Germinal center (tissue), 1 donor: Measurements from ENCODE around the gene FBXO31.

ENCODE experiments used
- DNase-seq: peaks from one replicate; pipeline ENCODE4 v3.0.0; 2012; ENCODE audit warnings: mixed read lengths, low spot score

The FBXO31 gene

DNA sequence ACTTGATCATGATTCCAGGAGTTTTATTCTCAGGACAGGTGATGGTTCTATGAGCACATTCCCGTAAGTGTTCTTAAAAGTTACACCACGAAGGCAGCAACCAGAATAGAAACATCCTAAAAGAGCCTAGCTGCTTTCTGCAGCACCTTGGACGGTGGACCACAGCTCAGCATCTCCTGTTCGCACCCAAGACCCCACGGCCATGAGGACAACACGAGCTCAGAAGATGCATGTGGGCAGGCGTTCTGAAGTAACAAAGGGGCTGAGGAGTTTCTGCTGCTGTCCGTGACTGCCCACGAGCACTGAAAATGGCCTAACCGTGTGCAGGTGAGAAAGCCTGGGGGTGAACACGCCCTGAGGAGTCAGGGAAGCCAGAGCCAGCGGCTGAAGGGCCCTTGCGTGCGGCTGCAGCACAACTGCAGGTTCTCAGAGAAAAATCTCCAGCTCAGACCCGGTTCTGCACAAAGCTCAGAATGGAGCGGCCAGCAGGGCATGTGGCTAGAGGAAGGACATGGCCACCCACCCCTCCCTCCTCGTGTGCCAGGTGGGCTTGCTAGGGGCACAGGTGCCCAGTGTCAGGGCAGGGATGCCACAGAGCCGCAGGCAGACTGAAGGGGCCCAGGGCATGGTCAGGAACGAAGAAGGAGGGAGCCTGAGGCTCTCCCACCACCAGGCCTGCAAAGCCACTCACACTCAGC lies 55.6 kb downstream of the FBXO31 start:
- no peak for DNase-seq

DNA sequence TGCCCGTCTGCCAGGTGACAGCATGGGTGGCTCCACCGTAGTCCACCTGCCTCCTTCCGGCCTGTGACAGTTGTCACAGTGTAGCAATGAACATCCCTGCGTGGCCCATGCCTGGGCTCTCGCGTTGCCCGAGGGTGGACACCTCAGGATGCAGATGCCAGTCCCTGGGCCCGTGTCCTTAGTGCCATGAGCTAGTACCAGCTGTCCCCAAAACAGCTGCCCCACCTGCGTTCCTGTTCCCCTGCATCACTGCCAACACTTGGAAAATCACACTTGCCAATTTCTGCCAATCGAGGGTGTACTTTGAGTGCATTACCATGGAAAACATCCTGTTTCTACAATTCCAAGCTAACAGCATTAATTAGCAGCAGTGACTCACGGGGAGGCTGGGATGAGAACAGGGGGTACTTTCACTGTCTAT lies 57.4 kb downstream of the FBXO31 start:
- no peak for DNase-seq

DNA sequence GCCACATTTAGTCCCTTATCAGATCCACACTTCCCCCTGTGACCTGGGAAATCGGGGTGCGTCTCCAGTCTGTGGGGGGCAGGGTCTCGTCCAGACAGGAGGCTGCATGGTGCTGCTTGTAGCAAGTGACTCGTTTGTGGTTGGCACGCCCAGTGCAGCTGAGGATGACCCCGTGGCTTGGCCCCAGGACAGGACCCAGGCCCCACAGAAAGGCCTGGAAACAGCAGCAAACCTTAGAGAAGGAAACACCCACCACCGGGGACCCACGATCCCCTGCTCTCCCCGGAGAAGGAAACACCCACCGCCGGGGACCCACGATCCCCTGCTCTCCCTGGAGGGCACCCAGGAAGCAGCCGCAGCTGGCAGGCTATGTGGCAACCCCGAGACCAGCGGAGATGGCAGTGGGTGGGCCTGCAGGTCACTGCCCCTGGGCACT lies 58.1 kb downstream of the FBXO31 start:
- DNase-seq: no peak

DNA sequence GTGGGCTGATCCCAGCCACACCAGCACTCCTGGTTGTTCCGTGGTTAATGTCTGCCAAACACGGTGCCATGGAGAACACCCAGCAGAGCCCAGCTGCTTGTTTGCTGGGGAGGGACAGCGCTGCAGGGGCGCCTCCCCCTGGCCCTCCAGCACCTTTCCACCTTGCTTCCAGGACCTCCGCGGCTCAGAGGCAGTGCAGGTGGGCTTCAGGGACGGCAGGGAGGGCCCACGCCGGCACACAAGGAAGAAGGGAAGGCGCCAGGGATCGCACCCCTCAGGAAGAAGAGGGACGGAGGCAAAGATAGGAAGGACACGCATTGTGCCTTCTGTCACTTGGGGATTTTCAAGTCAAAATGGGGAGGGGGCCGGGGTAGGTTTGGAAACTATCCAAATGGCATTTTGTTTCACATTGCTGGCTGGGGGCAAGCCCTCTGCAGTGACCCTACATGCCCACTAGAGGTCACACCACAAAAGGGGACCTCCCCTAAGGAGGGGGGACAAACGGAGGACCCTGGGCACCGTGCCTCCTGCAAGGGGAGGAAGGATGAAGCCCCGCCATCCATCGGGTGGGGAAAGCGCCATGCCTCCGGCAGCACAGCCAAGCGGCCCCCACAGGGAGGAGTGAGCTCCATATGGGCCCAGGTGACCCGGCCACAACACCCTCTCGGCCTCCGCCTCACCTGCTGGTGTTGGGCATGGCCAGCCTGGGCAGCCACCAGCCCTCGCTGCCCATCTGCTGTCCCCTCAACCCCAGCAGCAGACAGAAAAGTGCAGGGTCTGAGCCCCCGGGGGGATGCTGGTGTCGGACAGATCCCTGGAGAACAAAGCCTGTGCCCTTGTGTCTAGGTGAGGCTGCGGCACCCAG lies 58.9 kb downstream of the FBXO31 start:
- peak; percentile 78 for DNase-seq

DNA sequence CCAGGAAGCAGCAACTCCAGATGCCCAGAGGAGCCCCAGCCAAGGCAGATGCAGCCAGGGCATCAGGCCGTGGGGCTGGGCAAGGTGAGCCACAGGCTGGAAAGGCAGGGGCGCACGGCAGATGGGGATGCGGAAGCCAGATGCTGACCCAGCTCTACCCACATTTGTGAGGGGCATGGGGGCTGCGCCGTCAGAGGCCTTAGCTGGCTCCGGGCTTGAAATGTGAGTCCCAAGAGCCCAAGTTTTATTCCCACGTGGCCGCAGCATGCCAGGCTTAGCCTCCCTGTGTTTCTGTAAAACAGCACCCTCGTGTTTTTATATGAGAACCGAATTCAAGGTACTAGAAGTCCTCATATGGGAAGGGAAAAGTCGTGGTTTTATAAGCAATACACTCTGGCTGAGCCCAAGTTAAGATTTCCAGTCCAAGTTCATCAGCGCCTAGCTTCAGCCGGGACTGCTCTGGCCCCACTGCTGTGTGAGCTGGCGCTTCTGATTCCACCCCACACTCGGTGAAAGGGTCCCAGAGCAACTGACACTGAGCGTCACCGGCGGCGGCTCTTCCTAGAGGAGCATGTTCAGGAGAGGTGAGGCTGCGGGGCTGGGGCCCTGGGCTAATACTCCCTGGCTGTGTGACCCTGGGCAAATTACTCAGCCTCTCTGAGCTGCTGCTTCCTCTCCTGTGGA lies 59.7 kb downstream of the FBXO31 start:
- no peak for DNase-seq

DNA sequence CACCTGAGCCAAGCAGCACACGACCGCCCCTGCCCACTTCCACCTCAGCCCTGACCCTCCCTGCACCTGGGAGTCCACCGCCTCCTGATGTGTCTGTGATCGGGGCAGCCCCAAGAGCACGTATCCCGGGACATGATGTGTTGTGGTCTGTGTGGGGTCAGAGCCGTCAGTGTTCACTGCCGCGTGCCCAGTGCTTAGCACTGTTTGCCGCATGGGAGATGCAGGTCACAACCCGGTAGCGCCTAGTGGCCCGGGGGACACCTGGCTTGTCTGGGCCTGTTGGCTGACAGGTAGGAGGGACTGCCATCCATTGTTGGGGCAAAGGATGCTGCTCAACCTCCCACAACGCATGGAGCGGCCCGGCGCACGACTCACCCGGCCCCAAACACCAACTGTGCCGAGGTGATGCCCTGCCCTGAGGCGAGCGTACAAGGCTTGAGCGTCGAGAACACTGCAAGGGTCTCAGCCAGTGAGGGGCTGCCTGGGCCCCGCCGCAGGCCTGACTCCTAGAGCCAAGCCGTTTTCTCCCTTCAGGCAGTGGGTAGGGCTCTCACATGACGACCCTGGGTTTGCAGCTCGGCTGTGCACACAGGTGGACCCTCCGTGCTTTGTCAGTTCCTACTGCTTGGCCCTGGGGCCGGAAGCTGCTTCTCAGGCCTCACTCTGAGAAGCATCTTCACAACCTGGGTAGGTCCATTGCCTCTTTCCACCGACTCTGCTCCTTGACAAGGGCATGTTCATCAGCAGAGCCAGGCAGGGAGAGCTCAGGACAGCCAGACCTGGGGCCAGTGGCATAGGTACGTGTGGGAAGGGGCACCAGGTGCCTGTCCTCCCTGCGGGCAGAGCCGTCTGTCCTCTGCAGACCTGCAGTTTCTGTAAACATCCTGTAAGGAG lies 60.5 kb downstream of the FBXO31 start:
- DNase-seq: no peak

DNA sequence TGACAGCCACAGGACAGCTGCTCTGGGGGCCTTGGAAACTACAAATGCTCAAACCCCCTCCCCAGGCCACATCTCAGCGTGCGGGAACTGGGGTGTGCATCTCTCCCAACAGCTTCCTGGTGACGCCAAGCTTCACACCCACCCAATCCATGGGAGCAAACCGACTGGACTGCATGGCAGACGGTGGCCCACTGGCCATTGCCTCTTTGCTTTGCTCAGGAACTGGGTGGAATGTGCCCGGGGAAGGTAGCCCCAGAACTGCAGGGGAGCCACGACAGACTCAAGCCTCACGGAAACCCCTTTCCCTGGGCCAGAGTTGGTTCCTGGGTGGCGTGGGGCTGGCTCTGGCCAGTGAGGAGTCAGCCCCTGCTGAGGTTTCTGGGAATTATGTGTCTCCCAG lies 61.2 kb downstream of the FBXO31 start:
- DNase-seq: no peak

DNA sequence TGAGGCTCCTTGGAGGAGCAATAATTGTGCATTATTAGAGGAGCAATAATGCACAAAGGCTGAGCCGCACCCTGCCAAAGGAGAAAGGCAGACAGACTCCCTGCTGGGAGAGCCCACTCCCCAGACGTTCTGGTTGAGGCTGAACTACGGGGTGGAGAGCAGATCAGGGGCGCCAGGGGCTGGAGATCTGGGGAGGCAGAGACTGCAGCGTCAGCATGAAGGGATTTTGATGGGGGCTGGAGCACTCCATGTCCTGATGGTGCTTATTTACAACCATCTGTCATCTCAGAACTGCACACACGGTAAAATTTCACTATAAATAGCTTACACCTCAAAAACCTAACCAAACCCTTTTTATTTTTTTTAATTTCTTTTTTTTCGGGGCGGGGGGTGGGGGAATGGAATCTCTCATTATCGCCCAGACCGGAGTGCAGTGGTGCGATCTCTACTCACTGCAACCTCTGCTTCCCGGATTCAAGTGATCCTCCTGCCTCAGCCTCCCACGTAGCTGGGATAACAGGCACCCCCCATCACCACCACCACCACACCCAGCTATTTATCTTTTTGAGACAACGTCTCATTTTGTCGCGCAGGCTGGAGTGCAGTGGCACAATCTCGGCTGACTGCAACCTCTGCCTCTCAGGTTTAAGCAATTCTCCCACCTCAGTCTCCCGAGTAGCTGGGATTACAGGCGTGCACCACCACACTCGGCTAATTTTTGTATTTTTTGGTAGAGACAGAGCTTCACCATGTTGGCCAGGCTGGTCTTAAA lies 62.1 kb downstream of the FBXO31 start:
- no peak for DNase-seq

DNA sequence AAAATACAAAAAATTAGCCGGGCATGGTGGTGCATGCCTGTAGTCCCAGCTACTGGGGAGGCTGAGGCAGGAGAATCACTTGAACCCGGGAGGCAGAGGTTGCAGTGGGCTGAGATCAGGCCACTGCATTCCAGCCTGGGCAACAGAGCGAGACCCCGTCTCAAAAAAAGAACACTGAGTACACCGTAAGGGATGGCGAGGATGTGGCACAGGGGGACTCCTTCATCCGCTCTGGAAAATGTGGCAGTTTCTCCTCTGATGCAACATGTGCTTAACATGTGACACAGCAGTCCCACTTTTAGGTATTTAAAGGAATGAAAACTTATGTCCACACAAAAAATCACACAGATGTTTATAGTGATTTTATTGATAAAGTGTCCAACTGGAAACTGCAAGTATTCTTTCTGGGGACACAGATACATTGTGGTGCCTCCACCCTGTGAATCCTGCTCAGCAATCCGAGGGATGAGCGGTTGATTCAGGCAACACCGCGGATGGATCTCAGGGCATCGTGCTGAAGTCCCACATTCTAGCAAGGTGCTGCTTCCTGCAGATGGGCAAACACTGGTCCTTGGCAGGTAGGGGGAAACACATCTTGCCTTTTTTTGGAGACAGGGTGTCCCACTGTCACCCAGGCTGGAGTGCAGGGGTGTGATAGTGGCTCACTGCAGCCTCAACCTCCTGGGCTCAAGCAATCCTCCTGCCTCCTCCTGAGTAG lies 62.9 kb downstream of the FBXO31 start:
- no peak for DNase-seq

DNA sequence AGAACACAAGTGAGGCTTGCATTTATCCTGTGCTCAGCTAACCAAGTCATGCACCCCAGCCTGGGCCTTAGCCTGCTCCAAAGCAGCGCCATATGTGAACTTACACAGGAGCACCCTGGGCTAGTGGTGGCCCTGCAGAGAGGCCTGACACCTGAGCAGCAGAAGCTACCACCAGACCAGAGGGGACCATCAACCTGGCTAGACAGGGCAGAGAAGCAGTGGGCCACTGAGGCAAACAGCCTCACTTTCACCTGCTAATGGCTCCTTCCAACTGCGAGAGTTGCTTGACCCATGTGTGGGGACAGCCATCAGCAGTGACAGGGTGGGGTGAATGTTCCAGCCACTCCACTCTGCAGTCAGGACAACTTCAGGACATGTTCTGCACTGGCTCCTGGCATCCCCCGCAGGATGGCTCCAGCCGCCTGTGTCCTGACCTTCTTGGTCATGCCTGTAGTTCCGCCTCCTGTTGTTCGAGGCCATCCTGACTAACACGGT lies 63.5 kb downstream of the FBXO31 start:
- no peak for DNase-seq

DNA sequence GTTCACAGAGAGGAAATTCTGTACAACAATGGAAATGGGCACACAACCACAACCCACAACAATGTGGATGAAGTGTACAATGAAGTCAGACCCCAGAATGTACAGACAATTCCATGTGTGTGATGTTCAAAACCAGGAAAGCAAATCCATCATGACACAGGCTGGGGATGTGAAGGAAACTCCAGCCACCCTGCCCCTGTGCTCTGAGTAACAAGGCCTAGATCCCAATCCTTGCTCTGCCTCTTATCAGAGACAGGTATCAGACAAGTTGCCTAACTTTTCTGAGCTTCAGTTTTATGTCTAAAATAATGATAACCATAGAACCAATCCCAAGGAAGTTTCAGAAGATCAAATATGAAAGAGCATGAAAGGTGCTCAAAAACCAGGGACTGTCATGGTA lies 64.6 kb downstream of the FBXO31 start:
- no peak for DNase-seq

DNA sequence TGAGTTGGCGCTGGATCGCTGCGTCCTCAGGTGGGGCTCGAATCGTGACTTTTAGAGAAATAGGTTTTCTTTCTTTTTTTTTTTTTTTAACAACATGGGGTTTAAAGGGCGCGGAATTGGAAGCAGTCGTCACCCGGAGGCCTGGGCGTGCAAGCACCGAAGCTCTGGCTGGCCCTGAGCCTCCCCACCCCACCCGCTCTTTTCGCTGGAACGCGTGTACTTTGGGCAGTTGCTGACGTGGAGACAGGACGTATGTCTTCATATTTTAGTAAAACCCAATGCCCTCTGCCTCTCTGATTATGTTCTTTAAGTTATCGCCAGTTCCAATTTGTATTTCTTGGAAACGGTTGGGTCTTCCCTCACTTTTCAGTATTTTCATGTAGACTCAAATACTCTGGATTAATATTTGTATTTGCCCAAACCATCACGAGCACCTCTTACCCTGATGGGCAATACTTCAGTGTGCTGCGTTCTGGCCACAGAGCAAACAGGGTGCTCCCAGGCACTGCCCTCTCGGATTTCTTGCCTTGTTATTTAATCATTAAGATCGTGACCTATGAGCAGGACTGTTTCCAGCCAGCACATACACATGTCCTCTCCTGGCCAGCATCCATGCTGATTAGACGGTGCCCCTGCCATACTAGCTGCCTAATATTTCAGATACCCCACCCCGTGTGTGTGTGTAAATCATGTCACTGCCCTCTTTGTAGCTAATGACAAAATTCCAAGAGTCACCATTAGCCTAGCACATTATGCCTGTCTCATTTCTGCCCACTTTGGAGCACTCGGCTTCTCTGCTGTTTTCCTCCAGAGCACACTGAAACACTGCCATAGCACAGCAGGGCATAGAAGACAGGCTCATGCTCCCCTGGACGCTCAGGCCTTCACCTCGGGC lies 65.6 kb downstream of the FBXO31 start:
- peak; percentile 61 for DNase-seq

DNA sequence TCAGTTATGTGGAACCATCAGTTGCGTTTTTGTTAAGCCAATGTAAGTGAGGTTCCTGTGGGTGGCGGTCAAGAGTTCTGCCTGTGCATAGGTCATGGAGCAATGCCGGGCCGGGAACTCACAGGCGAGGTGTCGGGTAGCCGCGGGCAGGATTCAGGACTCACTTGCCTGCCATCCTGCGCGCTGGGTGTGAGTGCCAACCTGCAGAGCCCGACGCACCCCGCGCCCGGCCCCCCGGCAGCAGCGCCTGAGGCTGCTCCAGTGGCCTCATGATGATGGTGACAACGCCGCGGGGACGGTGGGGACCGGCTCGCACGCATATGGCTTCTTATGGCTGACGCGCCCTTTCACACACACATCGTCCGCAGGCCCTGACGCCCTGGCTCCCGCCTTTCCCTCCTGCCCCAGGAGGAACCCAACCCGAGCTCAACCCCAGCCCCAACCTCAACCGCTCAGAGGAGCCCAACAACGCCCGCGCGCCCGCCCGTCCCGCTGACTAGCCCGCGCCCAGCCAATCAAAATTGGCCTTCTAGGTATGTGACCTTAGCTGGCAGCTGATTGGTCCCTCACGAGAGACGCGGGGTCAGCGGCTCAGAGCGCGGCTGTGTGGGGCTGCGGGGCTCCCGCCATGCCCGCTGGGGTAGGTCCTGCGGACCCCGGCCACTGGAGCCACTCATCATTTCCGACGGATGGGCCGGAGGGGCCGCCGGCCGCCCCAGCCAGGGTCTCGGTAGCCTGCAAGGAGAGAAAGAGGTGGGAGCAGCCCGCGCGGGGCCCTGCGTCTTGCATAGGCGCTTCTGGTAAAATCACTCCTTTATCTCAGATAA lies 66.4 kb downstream of the FBXO31 start, which contains the start of gene C16orf95:
Gene C16orf95 (minus strand): TSS at position 470 of the 827 bp plus-strand sequence. CDS start 150 bp downstream, at position 320.
- DNase-seq: peak; percentile 100

DNA sequence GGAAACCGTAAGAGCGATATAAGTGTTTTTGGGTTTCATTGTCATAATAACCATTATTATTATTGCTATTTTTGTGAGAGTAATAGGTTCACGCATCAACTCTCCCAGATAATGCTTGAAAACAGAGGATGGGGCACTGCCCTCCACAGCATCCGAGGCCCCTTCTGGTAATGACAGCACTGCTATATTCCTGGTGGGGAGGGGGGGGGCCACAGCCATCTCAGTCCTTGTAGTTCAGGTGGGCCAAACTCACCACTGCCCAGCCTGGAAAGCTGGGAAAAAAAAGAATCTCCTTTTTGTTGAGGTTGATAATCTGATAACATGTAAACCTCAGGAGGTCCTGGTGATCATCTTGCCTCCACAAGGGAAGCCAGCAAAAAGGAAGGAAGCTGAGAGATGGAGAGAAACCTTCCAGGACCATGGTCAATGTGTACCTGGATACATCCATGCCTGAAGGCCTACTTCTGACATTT lies 67.1 kb downstream of the FBXO31 start:
- no peak for DNase-seq

DNA sequence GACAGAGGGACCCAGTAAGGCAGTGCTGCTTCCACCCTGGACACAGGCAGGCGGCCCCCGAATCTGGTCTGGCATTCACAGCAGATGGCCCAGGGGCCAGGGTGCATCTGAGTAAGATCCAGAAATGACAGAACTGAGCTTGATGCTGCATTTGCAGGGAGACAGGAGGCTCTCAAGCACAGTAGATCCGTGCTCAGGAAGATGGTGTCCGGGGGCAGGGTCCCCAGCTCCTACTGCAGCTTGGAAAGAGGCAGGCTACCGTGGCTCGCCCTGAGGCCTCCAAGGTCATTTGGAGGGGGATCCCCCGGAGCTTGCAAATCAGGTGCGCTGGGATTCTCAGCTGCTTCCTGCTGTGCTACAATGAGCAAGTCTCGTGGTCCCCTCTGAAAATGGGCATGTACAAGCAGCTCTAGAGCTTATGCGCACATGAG lies 68.6 kb downstream of the FBXO31 start:
- no peak for DNase-seq

DNA sequence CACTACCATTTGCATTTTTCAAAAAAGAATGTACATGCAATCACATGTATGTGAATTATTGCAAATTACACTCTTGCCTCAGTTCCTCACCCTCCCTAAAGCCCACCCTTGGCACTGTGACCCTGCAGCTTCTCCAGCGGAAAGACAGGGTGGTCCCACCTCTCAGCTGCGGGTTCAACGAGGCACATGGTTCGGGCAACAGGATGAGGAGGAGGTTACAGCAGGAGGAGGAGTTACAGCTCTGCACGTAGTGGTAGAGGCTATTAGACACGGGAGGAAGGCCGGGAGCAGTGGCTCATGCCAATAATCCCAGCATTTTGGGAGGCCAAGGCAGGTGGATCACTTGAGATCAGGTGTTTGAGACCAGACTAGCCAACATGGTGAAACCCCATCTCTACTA lies 71.6 kb downstream of the FBXO31 start:
- no peak for DNase-seq

DNA sequence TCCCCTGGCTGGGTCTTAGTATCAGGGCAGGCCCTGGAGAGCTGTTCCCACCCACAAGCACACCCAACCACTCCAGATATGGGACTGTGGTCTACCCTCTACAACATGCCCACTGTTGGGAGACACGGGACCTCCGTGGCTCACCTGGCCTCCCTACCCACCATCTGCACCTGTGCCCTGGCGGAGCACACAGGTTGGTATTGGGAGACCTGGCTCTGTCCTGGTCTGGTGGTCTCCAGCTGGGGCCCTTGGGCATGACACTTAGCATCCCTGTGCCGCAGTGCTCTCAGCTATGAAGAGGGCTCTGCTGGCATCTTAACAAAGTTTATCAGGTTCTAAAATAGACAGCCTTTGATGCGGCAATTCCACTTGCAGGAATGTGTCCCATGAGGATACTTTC lies 72.2 kb downstream of the FBXO31 start:
- no peak for DNase-seq

DNA sequence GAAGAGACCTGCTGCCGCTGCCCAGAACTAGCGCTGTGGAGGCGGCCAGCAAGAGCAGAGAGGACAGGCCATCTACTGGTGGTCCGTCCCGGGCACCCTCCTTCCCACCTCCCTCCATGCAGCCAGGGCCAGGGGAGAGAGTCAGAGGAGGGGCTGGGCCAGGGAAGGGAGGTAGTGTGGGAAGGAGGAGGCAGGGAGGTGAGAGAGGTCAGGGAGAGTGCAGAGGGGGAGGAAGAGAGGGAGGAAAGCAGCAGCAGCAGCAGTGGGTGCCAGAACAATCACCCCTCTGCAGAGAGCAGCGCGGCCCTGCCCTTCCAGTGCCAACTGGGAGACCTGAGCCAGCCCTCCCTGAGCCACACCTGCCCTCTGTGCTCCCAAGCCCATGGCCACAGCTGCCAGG lies 73.0 kb downstream of the FBXO31 start:
- DNase-seq: no peak
